HG03354 (cell line): ENCODE measurements around the gene ZNF423.

Experiments used
- ATAC-seq: cut with Tn5 transposase; IDR thresholded peaks from one replicate; pipeline ENCODE4 v1.9.1; 2021; ENCODE audit warnings: mild to moderate bottlenecking; ENCODE audit not compliant: unreplicated experiment, poor library complexity, severe bottlenecking

The ZNF423 gene

GRCh38 chr16:49497466-49497865, 358.4 kb downstream of the ZNF423 start:
- ATAC-seq, result no peak

- ATAC-seq, result no peak
Measured at GRCh38 chr16:49496656-49497055, 359.3 kb downstream of the ZNF423 start.

- no peak for ATAC-seq
Measured at GRCh38 chr16:49495596-49496355, 360.1 kb downstream of the ZNF423 start.

- no peak for ATAC-seq
Measured at GRCh38 chr16:49494891-49495566, 360.9 kb downstream of the ZNF423 start.

- ATAC-seq, result no peak
Measured at GRCh38 chr16:49494474-49494873, 361.4 kb downstream of the ZNF423 start.

- ATAC-seq, result no peak
Measured at GRCh38 chr16:49493836-49494235, 362.1 kb downstream of the ZNF423 start.

- no peak for ATAC-seq
Measured at GRCh38 chr16:49492896-49493626, 362.9 kb downstream of the ZNF423 start.

GRCh38 chr16:49491771-49492761, 363.8 kb downstream of the ZNF423 start:
- ATAC-seq, result peak; percentile 78

- no peak for ATAC-seq
Measured at GRCh38 chr16:49491106-49491670, 364.7 kb downstream of the ZNF423 start.

GRCh38 chr16:49490321-49490705, 365.6 kb downstream of the ZNF423 start:
- no peak for ATAC-seq

- ATAC-seq, result no peak
Measured at GRCh38 chr16:49489686-49490320, 366.1 kb downstream of the ZNF423 start.

- ATAC-seq, result no peak
Measured at GRCh38 chr16:49488740-49489525, 367.0 kb downstream of the ZNF423 start.

- ATAC-seq, result no peak
Measured at GRCh38 chr16:49488336-49488735, 367.6 kb downstream of the ZNF423 start.

- no peak for ATAC-seq
Measured at GRCh38 chr16:49487746-49488145, 368.2 kb downstream of the ZNF423 start.

- ATAC-seq, result no peak
Measured at GRCh38 chr16:49486400-49486799, 369.5 kb downstream of the ZNF423 start.

GRCh38 chr16:49485663-49486062, 370.2 kb downstream of the ZNF423 start:
- no peak for ATAC-seq

- ATAC-seq, result no peak
Measured at GRCh38 chr16:49484936-49485335, 371.0 kb downstream of the ZNF423 start.

- peak; percentile 89 for ATAC-seq
Measured at GRCh38 chr16:49484451-49484849, 371.5 kb downstream of the ZNF423 start.
